GM12878 (cell line): ENCODE data around the gene ILRUN. TPM values are rescaled to one million over a fixed set of nuclear protein-coding genes. Genes with fewer than 3 reads are reported as not detected.

Source experiments
- ATAC-seq: fragments of 200-7000 bp; cut with Tn5 transposase; 3 replicates; pipeline ENCODE4 v1.9.1; 2020; ENCODE audit warnings: mild to moderate bottlenecking, moderate library complexity
- BruUV-seq: library from RNA; stranded (reverse); fragments of 400-500 nt; replicated peaks from 2 replicates; lab custom pipeline; 2021; lab: Mats Ljungman, UMichigan
- CTCF ChIA-PET: fragments of 300-600 bp; sonication (Branson Sonifier 250); formaldehyde crosslinking; extraction: SDS; loops from one replicate; lab custom pipeline; 2021; ENCODE audit warnings: inconsistent platforms; lab: Yijun Ruan, JAX
- POLR2A ChIA-PET: fragments of 350-600 bp; formaldehyde crosslinking; extraction: SDS; loops from one replicate; lab custom pipeline; 2021; ENCODE audit warnings: inconsistent platforms; lab: Charles Lee
- RAD21 ChIA-PET: fragments of 300-600 bp; sonication (Branson Sonifier 250); formaldehyde crosslinking; loops from one replicate; lab custom pipeline; 2023; ENCODE audit warnings: antibody characterized with exemption; ENCODE audit not compliant: unreplicated experiment; lab: Charles Lee
- SMC1A ChIA-PET: fragments of 300-600 bp; sonication (Branson Sonifier 250); formaldehyde crosslinking; loops from one replicate; lab custom pipeline; 2023; ENCODE audit not compliant: unreplicated experiment, uncharacterized antibody; lab: Charles Lee
- DNase-seq: peaks from one replicate; pipeline ENCODE4 v3.0.0-alpha.2; 2011; ENCODE audit warnings: low read depth, low spot score
- FAIRE-seq: peaks from 3 replicates; lab custom pipeline; 2011; peaks lifted over from hg19 to GRCh38; lab: Jason Lieb, UNC
- H2AFZ ChIP-seq: 2 replicates; pipeline ENCODE4 v1.6.0; 2011; ENCODE audit warnings: low read depth, low read length, control low read depth; ENCODE audit not compliant: control insufficient read depth
- H3K27ac ChIP-seq: 2 replicates; pipeline ENCODE4 v1.5.1; 2011; ENCODE audit warnings: control low read depth; ENCODE audit not compliant: control insufficient read depth, insufficient read depth
- H3K27me3 ChIP-seq, 2 experiments: replicated peaks in 1 of 2; 2 replicates each; pipeline versions ENCODE4 v1.6.0 to v1.6.1; 2011; ENCODE audit warnings: low read length in 1 of 2; ENCODE audit not compliant: control insufficient read depth in 2 of 2, insufficient read depth in 2 of 2
- H3K36me3 ChIP-seq, 2 experiments: 2 replicates each; pipeline ENCODE4 v1.5.1; 2011; ENCODE audit warnings: low read length in 1 of 2; ENCODE audit not compliant: control insufficient read depth in 2 of 2, insufficient read depth in 2 of 2
- H3K4me1 ChIP-seq: 2 replicates; pipeline ENCODE4 v1.6.1; 2011; ENCODE audit warnings: mild to moderate bottlenecking, low read length, moderate library complexity, mixed read lengths; ENCODE audit not compliant: control insufficient read depth, insufficient read depth
- H3K4me2 ChIP-seq: 2 replicates; pipeline ENCODE4 v1.6.0; 2011; ENCODE audit warnings: control low read depth; ENCODE audit not compliant: control insufficient read depth, insufficient read depth
- H3K4me3 ChIP-seq: fragments of 200-600 bp; sonication (generic); 2 replicates; pipeline ENCODE4 v1.5.1; 2016
- H3K79me2 ChIP-seq: 2 replicates; pipeline ENCODE4 v1.6.0; 2011; ENCODE audit warnings: low read length; ENCODE audit not compliant: control insufficient read depth, insufficient read depth
- H3K9ac ChIP-seq: 2 replicates; pipeline ENCODE4 v1.8.0; 2011; ENCODE audit warnings: low read length, control low read depth, mixed read lengths; ENCODE audit not compliant: control insufficient read depth, insufficient read depth
- H3K9me3 ChIP-seq: replicated peaks from 3 replicates; pipeline ENCODE4 v1.5.1; 2011; ENCODE audit warnings: mild to moderate bottlenecking, low read length; ENCODE audit not compliant: control insufficient read depth, insufficient read depth
- H4K20me1 ChIP-seq: 2 replicates; pipeline ENCODE4 v1.6.0; 2011; ENCODE audit not compliant: control insufficient read depth, insufficient read depth
- ASH2L ChIP-seq: fragments of 300-600, 200-600 bp; sonication (generic); IDR thresholded peaks from 2 replicates; pipeline ENCODE4 v1.6.1; 2017; ENCODE audit warnings: low read depth, mild to moderate bottlenecking, borderline replicate concordance
- ATF2 ChIP-seq: IDR thresholded peaks from 2 replicates; pipeline ENCODE4 v1.6.1; 2012; ENCODE audit warnings: low read length, inconsistent platforms
- CBX3 ChIP-seq: fragments of 200-600 bp; sonication (generic); IDR thresholded peaks from 2 replicates; pipeline ENCODE4 v1.6.1; 2016; ENCODE audit warnings: low read depth, borderline replicate concordance
- CEBPB ChIP-seq, 2 experiments: fragments of 150-350 bp in 1 of 2; IDR thresholded peaks; 2 replicates each; pipeline ENCODE4 v1.6.1; 2012 to 2014; ENCODE audit warnings: low read depth in 2 of 2, low read length in 2 of 2, borderline replicate concordance in 1 of 2, inconsistent platforms in 1 of 2
- CREB1 ChIP-seq: IDR thresholded peaks from 2 replicates; pipeline ENCODE4 v1.6.1; 2012; ENCODE audit warnings: low read depth, mild to moderate bottlenecking, inconsistent platforms
- E2F4 ChIP-seq: IDR thresholded peaks from 2 replicates; pipeline ENCODE4 v1.6.1; 2012; ENCODE audit warnings: low read depth, low read length, improper control_type of control experiment
- IKZF2 ChIP-seq, 2 experiments: fragments of 450-650 bp; IDR thresholded peaks; 2 replicates each; pipeline ENCODE4 v1.6.1; 2017; ENCODE audit warnings: mild to moderate bottlenecking in 2 of 2, moderate library complexity in 2 of 2
- KAT2A ChIP-seq: conservative IDR thresholded peaks from 2 replicates; pipeline ENCODE4 v1.6.1; 2011; ENCODE audit warnings: low read depth, low read length; ENCODE audit not compliant: control insufficient read depth
- LARP7 ChIP-seq: fragments of 450-650 bp; IDR thresholded peaks from 2 replicates; pipeline ENCODE4 v1.6.1; 2017; ENCODE audit warnings: mild to moderate bottlenecking
- MTA3 ChIP-seq: IDR thresholded peaks from 2 replicates; pipeline ENCODE4 v1.6.1; 2012; ENCODE audit warnings: low read length, inconsistent platforms, borderline replicate concordance
- PBX3 ChIP-seq: IDR thresholded peaks from 2 replicates; pipeline ENCODE4 v1.6.1; 2011; ENCODE audit warnings: mild to moderate bottlenecking, low read depth, low read length, moderate library complexity; ENCODE audit not compliant: insufficient replicate concordance
- RAD21 ChIP-seq: IDR thresholded peaks from 2 replicates; pipeline ENCODE4 v1.6.1; 2011; ENCODE audit warnings: mild to moderate bottlenecking, low read depth, low read length, moderate library complexity; ENCODE audit not compliant: insufficient read depth
- STAT1 ChIP-seq: fragments of 450-650 bp; conservative IDR thresholded peaks from 2 replicates; pipeline ENCODE4 v1.6.1; 2014; ENCODE audit warnings: antibody characterized with exemption, mild to moderate bottlenecking
- ZNF622 ChIP-seq: fragments of 450-650 bp; IDR thresholded peaks from 2 replicates; pipeline ENCODE4 v1.6.1; 2017; ENCODE audit warnings: mild to moderate bottlenecking, inconsistent platforms
- WGBS: methylation state at CpG from one replicate; pipeline ENCODE4 v1.1.6; 2016; ENCODE audit warnings: low lambda C conversion rate; ENCODE audit not compliant: insufficient replicate concordance, insufficient coverage; ENCODE audit errors: missing lambda C conversion rate; 5-methylcytosine and 5-hydroxymethylcytosine counted together
- in situ Hi-C: fragments of 300-500 bp; cut with MboI; formaldehyde crosslinking; loops from 9 replicates; pipeline ENCODE4 v1.14.3; 2018; ENCODE audit warnings: mixed read lengths
- intact Hi-C: fragments of 100-400 bp; cut with micrococcal nuclease; formaldehyde crosslinking; loops from one replicate; pipeline ENCODE4 v1.14.2; 2022; ENCODE audit not compliant: unreplicated experiment
- polyA plus RNA-seq, 11 experiments: library from polyadenylated mRNA; depleted of rRNA in 4 of 11; unstranded in 6 of 11; stranded (reverse) in 5 of 11; fragments of >200 nt; fragmentation: Nextera tagmentation in 4 of 11; fragmentation: Illumina TruSeq in 1 of 11; extraction: Ambion mirVana in 4 of 11; extraction: Trizol in 1 of 11; gene quantifications; 1 replicate in 1 of 11; 2 replicates in 10 of 11; pipeline versions ENCODE4 v1.2.1 to v1.2.3, GENCODE V29; 2011 to 2016; ENCODE audit warnings: inconsistent platforms in 2 of 11, missing spikeins in 2 of 11, low read depth in 1 of 11
- total RNA-seq, 4 experiments: library from RNA; depleted of rRNA in 3 of 4; stranded (reverse); fragments of >200 nt in 3 of 4; fragmentation: Illumina TruSeq in 1 of 4; extraction: Trizol in 1 of 4; gene quantifications; 2 replicates each; pipeline versions ENCODE4 v1.2.1 to v1.2.3, GENCODE V29; 2013 to 2021
- TF ChIP-seq, protein P1 (sequence below): IDR thresholded peaks from 2 replicates; pipeline ENCODE4 v1.6.1; 2012; ENCODE audit warnings: improper control_type of control experiment, low read depth, low read length; ENCODE audit not compliant: insufficient replicate concordance

The ILRUN gene
- total and polyA plus RNA-seq, 10 of the 15 experiments (the other 5 are each of a cell fraction or from before 2014, with no cell fraction given): 21.0 to 114 (median 48.9) TPM

GRCh38 chr6:34743625-34744293 is 47.2 kb upstream of the ILRUN start:
- H3K4me1 ChIP-seq: no peaks in the 10 kb centered on the region
- 70% methylated on average over 7 of the region's 7 CpGs for WGBS
- POLR2A ChIA-PET: interaction anchor here (0.6 kb wide), 3 partner anchors 48 to 1605 kb away, joined by 3 to 5 read pairs (median 5); no protein-coding TSS in a partner anchor
- no peak overlapping the region for H3K4me2 ChIP-seq
- no peaks in the 10 kb centered on the region for H3K9me3 ChIP-seq
- H3K27me3 ChIP-seq: no peaks in the 10 kb centered on the region
- H2AFZ ChIP-seq: no peak overlapping the region
- H3K79me2 ChIP-seq: no peaks in the 10 kb centered on the region
- H3K36me3 ChIP-seq: no peaks in the 10 kb centered on the region
- CTCF ChIA-PET: interaction anchor here (0.6 to 1.5 kb wide), 2 partner anchors 10 to 1452 kb away, joined by 3 to 9 read pairs; no protein-coding TSS in a partner anchor
- SMC1A ChIA-PET: interaction anchor here (0.7 to 1.2 kb wide), 3 partner anchors 12 to 87 kb away, joined by 3 to 6 read pairs (median 3); no protein-coding TSS in a partner anchor
- no TSS peak for BruUV-seq
- no peak overlapping the region for H3K9ac ChIP-seq
- H4K20me1 ChIP-seq: no peaks in the 10 kb centered on the region
- FAIRE-seq (no peak), DNase-seq (no peak), ATAC-seq (peak; percentile 73)
- intact Hi-C loops (no loop called here), in situ Hi-C loops (no loop called here)
- TF ChIP-seq IKZF2 (IDR thresholded peaks at IDR 0.05) (no peak), CEBPB (IDR thresholded peaks at IDR 0.05; ENCODE audit: borderline replicate concordance in 1 of 2, low read depth in 2 of 2, low read length in 2 of 2) (no peak), LARP7 (no peak), ATF2 (no peak), STAT1 (no peak), ZNF622 (no peak), MTA3 (no peak), CREB1 (no peak), E2F4 (no peak), KAT2A (no peak), PBX3 (no peak), CBX3 (no peak), ASH2L (no peak), RAD21 (no peak)
- TF ChIP-seq, protein P1, sequence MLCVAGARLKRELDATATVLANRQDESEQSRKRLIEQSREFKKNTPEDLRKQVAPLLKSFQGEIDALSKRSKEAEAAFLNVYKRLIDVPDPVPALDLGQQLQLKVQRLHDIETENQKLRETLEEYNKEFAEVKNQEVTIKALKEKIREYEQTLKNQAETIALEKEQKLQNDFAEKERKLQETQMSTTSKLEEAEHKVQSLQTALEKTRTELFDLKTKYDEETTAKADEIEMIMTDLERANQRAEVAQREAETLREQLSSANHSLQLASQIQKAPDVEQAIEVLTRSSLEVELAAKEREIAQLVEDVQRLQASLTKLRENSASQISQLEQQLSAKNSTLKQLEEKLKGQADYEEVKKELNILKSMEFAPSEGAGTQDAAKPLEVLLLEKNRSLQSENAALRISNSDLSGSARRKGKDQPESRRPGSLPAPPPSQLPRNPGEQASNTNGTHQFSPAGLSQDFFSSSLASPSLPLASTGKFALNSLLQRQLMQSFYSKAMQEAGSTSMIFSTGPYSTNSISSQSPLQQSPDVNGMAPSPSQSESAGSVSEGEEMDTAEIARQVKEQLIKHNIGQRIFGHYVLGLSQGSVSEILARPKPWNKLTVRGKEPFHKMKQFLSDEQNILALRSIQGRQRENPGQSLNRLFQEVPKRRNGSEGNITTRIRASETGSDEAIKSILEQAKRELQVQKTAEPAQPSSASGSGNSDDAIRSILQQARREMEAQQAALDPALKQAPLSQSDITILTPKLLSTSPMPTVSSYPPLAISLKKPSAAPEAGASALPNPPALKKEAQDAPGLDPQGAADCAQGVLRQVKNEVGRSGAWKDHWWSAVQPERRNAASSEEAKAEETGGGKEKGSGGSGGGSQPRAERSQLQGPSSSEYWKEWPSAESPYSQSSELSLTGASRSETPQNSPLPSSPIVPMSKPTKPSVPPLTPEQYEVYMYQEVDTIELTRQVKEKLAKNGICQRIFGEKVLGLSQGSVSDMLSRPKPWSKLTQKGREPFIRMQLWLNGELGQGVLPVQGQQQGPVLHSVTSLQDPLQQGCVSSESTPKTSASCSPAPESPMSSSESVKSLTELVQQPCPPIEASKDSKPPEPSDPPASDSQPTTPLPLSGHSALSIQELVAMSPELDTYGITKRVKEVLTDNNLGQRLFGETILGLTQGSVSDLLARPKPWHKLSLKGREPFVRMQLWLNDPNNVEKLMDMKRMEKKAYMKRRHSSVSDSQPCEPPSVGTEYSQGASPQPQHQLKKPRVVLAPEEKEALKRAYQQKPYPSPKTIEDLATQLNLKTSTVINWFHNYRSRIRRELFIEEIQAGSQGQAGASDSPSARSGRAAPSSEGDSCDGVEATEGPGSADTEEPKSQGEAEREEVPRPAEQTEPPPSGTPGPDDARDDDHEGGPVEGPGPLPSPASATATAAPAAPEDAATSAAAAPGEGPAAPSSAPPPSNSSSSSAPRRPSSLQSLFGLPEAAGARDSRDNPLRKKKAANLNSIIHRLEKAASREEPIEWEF: no peak
- no peak overlapping the region for H3K27ac ChIP-seq
- RAD21 ChIA-PET: interaction anchor here (0.7 to 1.4 kb wide), 2 partner anchors 47 to 85 kb away, joined by 3 to 4 read pairs; partner anchors contain the start of gene ILRUN
- H3K4me3 ChIP-seq: no peak overlapping the region
